HG03108 (cell line): Measurements from ENCODE around the gene IFI6.

ENCODE experiments used
- ATAC-seq: cut with Tn5 transposase; IDR thresholded peaks from one replicate; pipeline ENCODE4 v1.9.1; 2021; ENCODE audit warnings: moderate library complexity; ENCODE audit not compliant: unreplicated experiment

The IFI6 gene

GRCh38 chr1:27676410-27676809 is 4.4 kb upstream of the IFI6 start:
- no peak for ATAC-seq

- no peak for ATAC-seq
Observed at GRCh38 chr1:27672750-27673112, 739 bp upstream of the IFI6 start.

DNA sequence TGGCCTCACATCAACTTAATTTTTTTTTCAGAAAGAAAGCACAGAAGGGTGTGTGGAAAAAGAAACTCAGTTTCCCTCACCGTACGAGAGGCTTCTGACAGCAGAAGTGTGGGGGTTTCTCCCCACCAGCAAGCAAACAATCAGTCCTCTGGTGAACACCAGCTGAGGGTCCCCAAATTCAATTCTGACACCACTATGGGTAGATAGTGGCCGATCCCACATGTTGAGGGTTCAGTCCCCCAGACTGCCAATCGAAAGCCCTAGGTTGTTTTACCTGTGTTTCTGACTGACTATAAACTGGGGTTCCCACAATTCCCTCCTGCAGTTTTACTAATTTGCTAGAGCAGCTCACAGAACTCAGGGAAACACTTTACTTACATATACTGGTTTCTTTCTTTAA is 2.1 kb downstream of the IFI6 start:
- no peak for ATAC-seq

GRCh38 chr1:27668808-27669723 is 2.9 kb downstream of the IFI6 start:
- no peak for ATAC-seq

- ATAC-seq, result no peak
Observed at GRCh38 chr1:27668121-27668807, 3.7 kb downstream of the IFI6 start.

GRCh38 chr1:27666791-27667254 is 5.2 kb downstream of the IFI6 start:
- ATAC-seq, result no peak

- no peak for ATAC-seq
Observed at GRCh38 chr1:27666294-27666693, 5.7 kb downstream of the IFI6 start.

- ATAC-seq, result no peak
Observed at GRCh38 chr1:27665016-27665651, 6.9 kb downstream of the IFI6 start.

GRCh38 chr1:27664291-27664690 is 7.7 kb downstream of the IFI6 start:
- ATAC-seq, result no peak

GRCh38 chr1:27662707-27663393 is 9.1 kb downstream of the IFI6 start:
- no peak for ATAC-seq

GRCh38 chr1:27662261-27662660 is 9.7 kb downstream of the IFI6 start:
- ATAC-seq, result no peak

GRCh38 chr1:27661412-27662075 is 10.4 kb downstream of the IFI6 start:
- no peak for ATAC-seq

GRCh38 chr1:27660300-27660835 is 11.6 kb downstream of the IFI6 start:
- ATAC-seq, result no peak

- peak; percentile 49 for ATAC-seq
Observed at GRCh38 chr1:27659497-27660299, 12.3 kb downstream of the IFI6 start.

GRCh38 chr1:27658951-27659496 is 13.0 kb downstream of the IFI6 start:
- ATAC-seq, result peak; percentile 11

DNA sequence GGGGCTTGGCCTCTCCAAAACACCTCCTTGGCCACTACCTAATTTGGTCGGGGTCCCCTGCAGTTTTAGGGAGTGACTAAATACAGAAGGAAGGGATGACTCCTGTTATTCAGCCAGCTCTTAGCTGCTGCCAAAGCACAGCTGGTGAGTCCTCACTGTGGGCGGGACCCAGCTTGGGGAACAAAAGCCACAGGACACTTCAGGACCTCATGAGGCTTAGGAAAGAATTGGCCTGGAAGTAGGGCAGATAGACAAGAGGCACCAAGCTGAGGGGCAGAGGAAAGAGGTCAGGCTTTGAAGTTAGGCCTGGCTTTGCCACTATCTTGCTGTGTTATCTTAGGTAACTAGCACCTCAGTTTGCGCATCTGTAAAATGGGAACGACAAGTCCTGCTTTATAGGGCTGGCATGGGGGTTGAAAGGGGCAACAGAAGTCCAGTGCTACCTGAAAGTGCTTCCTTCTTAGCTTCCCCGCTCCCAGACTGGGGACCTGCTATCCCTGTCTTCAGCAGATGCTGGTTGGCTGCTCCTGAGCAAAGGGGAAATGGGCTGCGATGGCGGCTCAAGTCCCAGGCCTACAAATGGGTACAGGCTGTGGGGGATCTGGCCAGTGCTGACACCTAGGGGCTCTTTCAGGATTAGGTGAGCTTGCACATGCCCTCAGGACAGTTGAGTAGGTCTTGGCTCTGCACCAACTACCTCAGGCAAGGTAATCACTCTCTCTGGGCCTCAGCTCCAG is 15.7 kb downstream of the IFI6 start:
- ATAC-seq, result no peak

GRCh38 chr1:27655151-27655937 is 16.6 kb downstream of the IFI6 start:
- ATAC-seq, result no peak
